NCI-H446 (cell line): ENCODE measurements around the gene FES.
"Not testable (repeated sequence)": the region's sequence is repeated elsewhere in the genome, so short reads cannot be mapped to it uniquely, and the experiment has no call there.

ENCODE experiments used
- DNase-seq, 2 experiments: peaks; one replicate each; lab custom pipeline; 2025; lab: John Stamatoyannopoulos, UW

Gene FES

DNA sequence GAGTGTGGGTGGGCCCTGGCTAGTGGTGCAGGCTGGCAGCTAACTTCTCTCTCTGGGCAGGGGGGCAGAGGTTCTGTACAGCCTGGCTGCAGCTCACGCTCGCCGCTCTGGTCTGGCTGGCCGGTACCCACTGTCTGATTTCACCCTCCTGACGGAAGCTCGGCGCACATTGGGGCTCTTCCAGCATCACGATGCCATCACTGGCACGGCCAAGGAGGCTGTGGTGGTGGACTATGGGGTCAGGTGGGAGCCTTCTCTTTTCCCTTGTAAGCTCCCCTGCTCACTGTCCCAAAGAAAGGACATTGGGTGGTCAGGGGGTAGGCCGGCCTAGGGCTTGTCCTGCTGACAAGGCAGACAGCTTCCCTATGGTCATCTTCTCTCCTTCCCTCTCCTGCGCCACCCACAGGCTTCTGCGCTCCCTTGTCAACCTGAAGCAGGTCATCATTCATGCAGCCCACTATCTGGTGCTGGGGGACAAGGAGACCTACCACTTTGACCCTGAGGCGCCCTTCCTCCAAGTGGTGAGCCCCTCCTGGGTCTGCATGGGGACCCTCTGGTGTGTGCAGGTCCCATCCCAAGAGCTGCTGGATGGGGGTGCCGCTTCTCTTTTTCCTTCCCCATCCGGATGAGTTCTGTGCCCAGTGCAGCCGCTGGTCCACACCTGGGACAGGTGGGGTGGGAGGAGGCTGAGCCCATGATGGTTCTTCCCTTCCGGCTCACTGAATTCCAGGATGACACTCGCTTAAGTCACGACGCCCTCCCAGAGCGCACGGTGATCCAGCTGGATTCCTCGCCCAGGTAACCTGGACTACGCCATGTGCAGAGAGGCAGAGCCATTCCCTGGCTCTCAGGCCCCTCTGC, 26.4 kb downstream of the FES start:
- no peak for DNase-seq

- no peak for DNase-seq
Measured at GRCh38 chr15:90911302-90911623, 27.0 kb downstream of the FES start.

DNA sequence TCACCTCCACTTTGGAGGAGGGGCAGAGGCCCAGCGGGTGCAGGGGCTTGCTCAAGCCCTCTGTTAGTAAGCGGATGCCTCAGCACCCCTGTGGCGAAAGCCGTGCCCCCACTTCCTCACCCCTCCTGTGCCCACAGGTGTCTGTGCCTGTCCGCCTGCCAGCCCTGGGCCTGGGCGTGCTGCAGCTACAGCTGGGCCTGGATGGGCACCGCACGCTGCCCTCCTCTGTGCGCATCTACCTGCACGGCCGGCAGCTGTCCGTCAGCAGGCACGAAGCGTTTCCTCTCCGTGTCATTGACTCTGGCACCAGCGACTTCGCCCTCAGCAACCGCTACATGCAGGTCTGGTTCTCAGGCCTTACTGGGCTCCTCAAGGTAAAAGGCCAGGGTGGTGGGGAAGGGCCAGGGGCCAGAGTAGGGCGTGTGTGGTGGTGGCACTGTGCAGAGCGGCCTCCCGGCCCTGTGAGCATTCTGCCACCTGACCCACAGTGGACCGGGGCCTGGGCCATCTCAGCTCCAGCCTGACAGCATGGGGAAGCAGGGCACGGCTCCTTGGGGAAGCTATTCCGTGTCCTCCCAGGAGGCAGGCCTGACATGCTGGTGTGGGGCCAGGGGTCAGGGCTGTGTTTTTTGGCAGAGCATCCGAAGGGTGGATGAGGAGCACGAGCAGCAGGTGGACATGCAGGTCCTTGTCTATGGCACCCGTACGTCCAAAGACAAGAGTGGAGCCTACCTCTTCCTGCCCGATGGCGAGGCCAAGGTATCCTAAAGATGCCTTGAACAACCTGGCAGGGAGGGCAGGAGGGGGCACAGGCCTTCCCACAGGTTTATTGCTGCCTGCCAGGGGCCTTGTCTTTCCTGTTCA, 27.8 kb downstream of the FES start:
- DNase-seq = no peak

DNA sequence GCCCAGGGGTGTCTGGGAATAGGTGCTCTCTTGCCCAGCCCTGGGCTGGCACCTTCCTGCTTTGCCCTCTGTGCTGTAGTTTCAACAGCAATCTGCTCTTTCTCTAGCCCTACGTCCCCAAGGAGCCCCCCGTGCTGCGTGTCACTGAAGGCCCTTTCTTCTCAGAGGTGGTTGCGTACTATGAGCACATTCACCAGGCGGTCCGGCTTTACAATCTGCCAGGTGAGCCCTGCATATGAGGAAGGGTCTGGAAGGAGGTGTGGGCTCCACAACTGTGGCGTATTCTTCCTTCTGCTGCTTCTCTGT, 28.4 kb downstream of the FES start:
- no peak for DNase-seq

- DNase-seq = no peak
Measured at GRCh38 chr15:90913398-90913944, 29.2 kb downstream of the FES start.

DNA sequence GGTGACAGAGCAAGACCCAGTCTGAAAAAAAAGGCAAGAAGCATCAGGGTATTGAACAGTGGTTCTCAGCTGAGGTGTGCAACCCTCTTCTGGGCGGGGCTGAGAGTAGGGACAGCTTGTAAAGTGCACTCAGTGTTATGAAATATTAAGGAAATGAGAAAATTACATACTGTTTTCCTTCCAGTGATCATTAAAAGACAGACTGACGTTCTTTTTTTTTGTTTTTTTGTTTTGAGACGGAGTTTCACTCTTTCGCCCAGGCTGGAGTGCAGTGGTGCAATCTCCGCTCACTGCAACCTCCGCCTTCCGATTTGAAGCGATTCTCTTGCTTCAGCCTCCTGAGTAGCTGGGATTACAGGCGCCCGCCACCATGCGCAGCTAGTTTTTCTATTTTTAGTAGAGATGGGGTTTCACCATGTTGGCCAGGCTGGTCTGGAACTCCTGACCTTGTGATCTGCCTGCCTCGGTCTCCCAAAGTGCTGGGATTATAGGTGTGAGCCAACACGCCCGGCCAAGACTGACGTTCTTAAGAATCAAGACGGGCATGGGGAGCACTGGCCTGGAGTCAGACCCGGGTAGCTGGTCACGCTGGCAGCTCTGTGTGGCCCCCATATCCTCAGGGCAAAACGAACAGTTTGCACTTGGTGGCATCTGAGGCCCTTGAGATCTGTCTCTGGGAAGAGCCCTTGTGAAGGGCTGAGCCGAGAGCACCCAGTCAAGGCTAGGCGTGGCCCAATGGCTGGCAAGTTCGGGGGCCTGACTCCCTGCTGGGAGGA, 30.2 kb downstream of the FES start:
- no peak for DNase-seq

GRCh38 chr15:90915216-90915807, 31.0 kb downstream of the FES start:
- DNase-seq = no peak

GRCh38 chr15:90915808-90916440, 31.6 kb downstream of the FES start:
- no peak for DNase-seq

DNA sequence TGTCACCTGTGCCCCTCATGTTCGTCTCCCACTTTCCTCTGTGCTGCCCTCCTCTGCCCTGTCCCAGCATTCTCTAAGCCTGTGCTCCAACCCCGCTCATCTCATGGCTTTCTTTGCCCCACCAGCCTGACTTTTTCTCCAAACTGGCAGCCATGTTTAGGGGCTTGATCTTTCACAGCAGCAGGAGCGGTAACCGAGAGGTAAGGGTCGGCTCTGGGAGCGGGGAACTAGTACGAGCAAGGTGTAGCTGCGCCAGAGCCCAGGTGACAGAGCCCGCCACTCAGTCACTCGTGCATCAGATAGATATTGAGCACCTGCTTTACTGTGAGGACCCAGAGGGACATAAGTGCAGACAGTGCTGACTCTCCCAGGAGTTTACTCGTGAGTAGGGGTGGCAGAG, 32.2 kb downstream of the FES start:
- DNase-seq = no peak

GRCh38 chr15:90917569-90917968, 33.3 kb downstream of the FES start:
- DNase-seq = no peak

GRCh38 chr15:90918034-90918788, 33.9 kb downstream of the FES start:
- DNase-seq = no peak

DNA sequence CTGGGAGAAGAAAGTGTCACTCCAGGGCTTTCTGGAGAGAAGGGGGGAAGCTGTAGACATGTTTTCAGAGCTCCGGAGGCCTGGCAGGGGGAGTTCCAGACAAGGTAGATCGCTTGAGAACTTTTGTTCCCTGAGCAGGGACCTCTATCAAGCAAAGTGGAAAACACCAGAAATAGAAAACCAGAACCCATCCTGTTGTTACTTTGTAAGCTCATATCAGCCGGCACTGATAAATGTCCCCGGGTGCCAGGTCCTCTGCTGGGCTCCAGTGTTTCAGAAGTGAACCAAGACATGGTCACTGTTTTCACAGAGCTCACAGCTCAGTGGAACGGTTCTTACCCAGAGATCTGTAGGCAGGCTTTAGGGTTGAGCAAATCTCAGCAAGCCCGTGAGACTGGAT, 34.5 kb downstream of the FES start:
- DNase-seq = no peak

DNA sequence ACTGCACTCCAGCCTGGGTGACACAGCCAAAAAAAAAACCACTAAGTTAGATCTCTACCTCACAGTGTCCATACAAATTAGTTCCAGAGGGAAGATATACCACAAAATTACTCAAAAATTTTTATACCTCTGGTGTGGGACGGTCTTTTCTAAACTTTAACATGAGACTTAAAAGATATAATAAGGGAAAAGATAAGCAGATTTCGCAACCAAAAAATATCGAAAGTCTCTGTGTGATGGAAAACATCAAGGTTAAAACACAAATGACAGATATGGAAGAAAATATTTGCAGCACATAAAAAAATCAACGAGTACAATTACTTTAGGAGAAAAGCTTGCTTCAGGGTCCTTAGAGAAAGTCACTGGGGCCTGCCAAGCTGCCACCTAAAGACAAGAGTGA, 37.6 kb downstream of the FES start:
- DNase-seq = no peak

- not testable (repeated sequence) for DNase-seq
Measured at GRCh38 chr15:90922712-90923322, 38.5 kb downstream of the FES start.

DNA sequence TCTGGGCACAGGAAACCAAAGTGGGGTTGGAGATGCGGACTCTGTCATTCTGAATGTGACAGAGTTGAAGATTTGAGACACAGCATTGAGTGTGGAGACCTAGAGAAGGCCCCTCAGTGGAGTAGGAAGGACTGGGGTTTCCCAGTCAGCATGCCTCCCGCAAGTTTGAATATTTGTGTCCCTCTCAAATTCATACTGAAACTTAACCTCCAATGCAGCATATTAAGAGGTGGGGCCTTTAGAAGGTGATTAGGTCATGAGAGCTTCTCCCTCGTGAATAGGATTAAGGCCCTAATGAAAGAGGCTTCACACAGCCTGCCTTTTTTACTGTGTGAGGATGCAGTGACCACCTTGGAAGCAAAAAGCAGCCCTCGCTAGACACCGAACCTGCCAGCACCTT, 40.1 kb downstream of the FES start:
- no peak for DNase-seq

GRCh38 chr15:90926766-90927165, 42.5 kb downstream of the FES start:
- not testable (repeated sequence) for DNase-seq

GRCh38 chr15:90928106-90928505, 43.8 kb downstream of the FES start:
- not testable (repeated sequence) for DNase-seq

DNA sequence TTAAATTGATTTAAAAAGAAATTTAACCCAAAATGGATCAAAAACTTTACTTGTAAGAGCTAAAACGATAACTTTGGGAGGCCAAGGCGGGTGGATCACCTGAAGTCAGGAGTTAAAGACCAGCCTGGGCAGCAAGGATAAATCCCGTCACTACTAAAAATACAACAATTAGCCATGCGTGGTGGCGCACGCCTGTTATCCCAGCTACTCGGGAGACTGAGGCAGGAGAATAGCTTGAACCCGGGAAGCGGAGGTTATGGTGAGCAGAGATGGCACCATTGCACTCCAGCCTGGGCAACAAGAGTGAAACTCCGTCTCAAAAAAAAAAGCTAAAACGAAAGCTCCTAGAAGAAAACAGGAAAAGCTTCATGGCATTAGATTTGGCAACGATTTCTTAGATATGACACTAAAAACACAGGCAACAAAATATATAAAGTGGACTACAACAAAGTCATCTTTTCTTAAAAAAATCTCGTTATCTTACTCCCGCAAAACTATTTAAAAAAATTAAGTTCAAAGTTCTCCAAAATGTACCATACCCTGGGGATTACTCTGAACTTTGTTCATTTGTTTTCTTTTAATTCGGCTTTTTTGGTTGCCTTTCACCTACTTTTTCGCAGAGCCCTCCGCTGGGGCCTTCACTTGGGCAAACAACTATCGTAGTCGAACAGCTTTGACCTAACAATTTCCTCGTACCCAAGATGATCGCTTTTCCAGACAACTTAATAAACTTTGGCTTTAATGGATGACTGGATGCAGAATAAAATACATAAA, 45.1 kb downstream of the FES start:
- no peak for DNase-seq

GRCh38 chr15:90930861-90931574, 46.7 kb downstream of the FES start:
- DNase-seq = no peak
